SK-N-SH (cell line): ENCODE measurements around the gene CELF2. TPM values are rescaled to one million over a fixed set of nuclear protein-coding genes. Genes with fewer than 3 reads are reported as not detected.

Source experiments
- CTCF ChIA-PET: fragments of 300-600, 350-600 bp; formaldehyde crosslinking; extraction: SDS; loops from one replicate; lab custom pipeline; 2021; lab: Yijun Ruan, JAX
- POLR2A ChIA-PET: fragments of 350-600 bp; sonication (Branson Sonifier 250); formaldehyde crosslinking; extraction: SDS; loops from one replicate; lab custom pipeline; 2020; ENCODE audit warnings: antibody characterized with exemption, inconsistent platforms; lab: Yijun Ruan, JAX
- DNase-seq: peaks from one replicate; pipeline ENCODE4 v3.0.0; 2012
- H2AFZ ChIP-seq: fragments of 200-600 bp; sonication (generic); 2 replicates; pipeline ENCODE4 v1.8.1; 2016; ENCODE audit warnings: antibody characterized with exemption, mild to moderate bottlenecking, low read depth
- H3F3A ChIP-seq: fragments of 200-600 bp; sonication (generic); replicated peaks from 2 replicates; pipeline ENCODE3; 2016; ENCODE audit warnings: antibody characterized with exemption, mild to moderate bottlenecking; ENCODE audit not compliant: insufficient read depth
- H3K27ac ChIP-seq, 2 experiments: fragments of 200-500 bp in 1 of 2; fragments of 200-600 bp in 1 of 2; sonication (Bioruptor generic) in 1 of 2; sonication (generic), shearing (Covaris generic) in 1 of 2; 2 replicates each; pipeline versions ENCODE4 v1.5.1 to v1.6.1; 2014 to 2016; ENCODE audit warnings: low read depth in 2 of 2, inconsistent platforms in 1 of 2, low read length in 1 of 2, mild to moderate bottlenecking in 1 of 2, mixed read lengths in 1 of 2
- H3K27me3 ChIP-seq: fragments of 200-600 bp; sonication (generic), shearing (Covaris generic); 2 replicates; pipeline ENCODE4 v1.6.1; 2016; ENCODE audit warnings: mixed run types; ENCODE audit not compliant: insufficient read depth
- H3K36me3 ChIP-seq, 2 experiments: fragments of 200-500 bp in 1 of 2; fragments of 200-600 bp in 1 of 2; sonication (Bioruptor generic) in 1 of 2; sonication (generic) in 1 of 2; replicated peaks in 1 of 2; 2 replicates each; pipeline versions ENCODE3 to v1.5.1; 2014 to 2016; ENCODE audit warnings: low read length in 1 of 2, mild to moderate bottlenecking in 1 of 2; ENCODE audit not compliant: insufficient read depth in 2 of 2, control insufficient read depth in 1 of 2
- H3K4me1 ChIP-seq, 2 experiments: fragments of 200-500 bp in 1 of 2; fragments of 200-600 bp in 1 of 2; sonication (Bioruptor generic) in 1 of 2; sonication (generic), shearing (Covaris generic) in 1 of 2; 2 replicates each; pipeline versions ENCODE4 v1.5.1 to v1.6.1; 2014 to 2016; ENCODE audit warnings: low read depth in 1 of 2, low read length in 1 of 2, mixed run types in 1 of 2; ENCODE audit not compliant: insufficient read depth in 2 of 2, control insufficient read depth in 1 of 2
- H3K4me2 ChIP-seq: fragments of 200-600 bp; sonication (generic), shearing (Covaris generic); 2 replicates; pipeline ENCODE4 v1.6.1; 2017; ENCODE audit warnings: mixed run types
- H3K4me3 ChIP-seq, 2 experiments: fragments of 200-500 bp in 1 of 2; fragments of 200-600 bp in 1 of 2; sonication (Bioruptor generic) in 1 of 2; sonication (generic), shearing (Covaris generic) in 1 of 2; 2 replicates each; pipeline versions ENCODE4 v1.5.1 to v1.8.1; 2014 to 2016; ENCODE audit warnings: low read depth in 2 of 2, inconsistent platforms in 1 of 2, low read length in 1 of 2, mild to moderate bottlenecking in 1 of 2, mixed read lengths in 1 of 2, moderate library complexity in 1 of 2
- H3K79me2 ChIP-seq: fragments of 200-600 bp; sonication (generic); 2 replicates; pipeline ENCODE4 v1.8.1; 2017; ENCODE audit warnings: mild to moderate bottlenecking; ENCODE audit not compliant: insufficient read depth
- H3K9ac ChIP-seq: fragments of 200-600 bp; sonication (generic); 2 replicates; pipeline ENCODE4 v1.6.1; 2017; ENCODE audit warnings: mixed run types
- H3K9me2 ChIP-seq: fragments of 200-600 bp; sonication (generic); 2 replicates; pipeline ENCODE4 v1.6.1; 2017; ENCODE audit warnings: mixed run types
- H3K9me3 ChIP-seq: fragments of 200-600 bp; sonication (generic); 2 replicates; pipeline ENCODE4 v1.6.1; 2017; ENCODE audit warnings: mixed run types, mild to moderate bottlenecking, moderate library complexity
- H4K20me1 ChIP-seq: fragments of 200-600 bp; sonication (generic); 2 replicates; pipeline ENCODE4 v1.6.1; 2017; ENCODE audit warnings: mild to moderate bottlenecking, mixed run types; ENCODE audit not compliant: insufficient read depth
- CHD2 ChIP-seq: fragments of 150-350 bp; IDR thresholded peaks from 2 replicates; pipeline ENCODE4 v1.6.1; 2018; ENCODE audit warnings: low read length; ENCODE audit not compliant: partially characterized antibody
- EP300 ChIP-seq, 2 experiments: IDR thresholded peaks; 2 replicates each; pipeline versions ENCODE4 v1.4.0 to v1.6.1; 2012; ENCODE audit warnings: borderline replicate concordance in 1 of 2, low read depth in 1 of 2, low read length in 1 of 2
- FOSL2 ChIP-seq: IDR thresholded peaks from 2 replicates; pipeline ENCODE4 v1.4.0; 2012; ENCODE audit warnings: low read depth, mild to moderate bottlenecking, moderate library complexity, borderline replicate concordance
- FOXJ3 ChIP-seq: sonication (generic); formaldehyde crosslinking; IDR thresholded peaks from 2 replicates; pipeline ENCODE4 v1.5.1; 2020; ENCODE audit warnings: mild to moderate bottlenecking, missing genetic modification reagents
- GATA2 ChIP-seq: sonication (generic); formaldehyde crosslinking; IDR thresholded peaks from 2 replicates; pipeline ENCODE4 v1.5.0; 2020; ENCODE audit warnings: mild to moderate bottlenecking, missing genetic modification reagents
- JUND ChIP-seq: IDR thresholded peaks from 2 replicates; pipeline ENCODE4 v1.4.0; 2012
- MEF2A ChIP-seq: IDR thresholded peaks from 2 replicates; pipeline ENCODE4 v1.4.0; 2012; ENCODE audit warnings: low read depth, borderline replicate concordance
- MXI1 ChIP-seq: IDR thresholded peaks from 2 replicates; pipeline ENCODE4 v1.6.1; 2012; ENCODE audit warnings: mild to moderate bottlenecking, low read depth, low read length, improper control_type of control experiment
- RCOR1 ChIP-seq: fragments of 150-350 bp; IDR thresholded peaks from 2 replicates; pipeline ENCODE4 v1.6.1; 2017; ENCODE audit warnings: antibody characterized with exemption, low read length
- RFX5 ChIP-seq: IDR thresholded peaks from 2 replicates; pipeline ENCODE4 v1.6.1; 2012; ENCODE audit warnings: mild to moderate bottlenecking, improper control_type of control experiment, low read length
- RXRA ChIP-seq: IDR thresholded peaks from 2 replicates; pipeline ENCODE4 v1.4.0; 2012; ENCODE audit warnings: low read depth, mild to moderate bottlenecking, borderline replicate concordance
- TCF12 ChIP-seq: IDR thresholded peaks from 2 replicates; pipeline ENCODE4 v1.4.0; 2012
- WGBS: methylation state at CpG from one replicate; pipeline ENCODE4 v1.1.6; 2017; ENCODE audit warnings: low lambda C conversion rate; 5-methylcytosine and 5-hydroxymethylcytosine counted together
- polyA plus RNA-seq, 3 experiments: library from polyadenylated mRNA; depleted of rRNA; stranded (reverse); fragments of >200 nt; gene quantifications; 2 replicates each; pipeline ENCODE4 v1.2.3, GENCODE V29; 2012
- TF ChIP-seq, protein P1 (sequence below): IDR thresholded peaks from 2 replicates; pipeline ENCODE4 v1.4.0; 2012; ENCODE audit warnings: low read depth, borderline replicate concordance
- TF ChIP-seq, protein P2 (sequence below): IDR thresholded peaks from 2 replicates; pipeline ENCODE4 v1.6.1; 2012; ENCODE audit warnings: mild to moderate bottlenecking, low read depth, low read length, moderate library complexity

Gene CELF2
- polyA plus RNA-seq, 1 of the 3 experiments (the other 2 are of a cell fraction): 0.03 TPM

DNA sequence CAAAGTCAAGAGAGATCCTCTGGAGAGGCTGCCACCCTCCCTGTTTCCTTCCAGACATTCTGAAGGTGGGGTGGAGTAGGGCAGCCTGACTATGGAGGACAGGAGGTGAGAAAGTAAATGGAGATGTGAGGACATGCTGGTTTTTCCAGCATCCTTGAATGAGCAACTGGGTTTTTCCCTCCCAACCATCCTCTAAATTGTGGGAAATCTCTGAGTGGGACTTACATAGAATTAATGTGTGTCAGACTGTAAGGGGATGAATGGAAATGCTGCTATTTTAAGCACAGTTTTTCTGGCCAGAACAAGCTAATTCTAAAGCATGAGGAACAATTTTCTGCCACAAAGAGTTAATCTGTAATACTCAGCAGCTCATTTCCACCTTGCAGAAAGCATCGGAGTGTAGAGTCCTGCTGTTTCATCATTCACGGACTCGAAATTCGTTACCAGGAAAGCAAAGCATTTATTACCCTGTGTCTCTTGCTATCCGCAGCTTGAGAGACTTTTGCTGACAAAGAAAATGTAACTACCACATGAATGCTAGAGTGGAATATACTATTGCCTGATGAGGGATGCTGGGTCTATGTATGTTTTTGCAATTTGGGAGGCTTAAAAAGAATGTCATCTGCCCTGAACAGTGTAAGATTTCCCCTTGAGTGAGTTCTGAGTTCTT is 213.0 kb downstream of the CELF2 start:
- 25% methylated on average over 2 of the region's 5 CpGs for WGBS
- Histone ChIP-seq H3K27ac (no peak overlapping the region), H3K36me3 (no peaks in the 10 kb centered on the region), H4K20me1 (no peaks in the 10 kb centered on the region), H3F3A (no peaks in the 10 kb centered on the region), H3K79me2 (no peaks in the 10 kb centered on the region), H3K9me2 (no peaks in the 10 kb centered on the region)
- no peak for TF ChIP-seq FOSL2
- no peak for TF ChIP-seq FOXJ3 (CRISPR knock-in tag)
- TF ChIP-seq, protein P1, sequence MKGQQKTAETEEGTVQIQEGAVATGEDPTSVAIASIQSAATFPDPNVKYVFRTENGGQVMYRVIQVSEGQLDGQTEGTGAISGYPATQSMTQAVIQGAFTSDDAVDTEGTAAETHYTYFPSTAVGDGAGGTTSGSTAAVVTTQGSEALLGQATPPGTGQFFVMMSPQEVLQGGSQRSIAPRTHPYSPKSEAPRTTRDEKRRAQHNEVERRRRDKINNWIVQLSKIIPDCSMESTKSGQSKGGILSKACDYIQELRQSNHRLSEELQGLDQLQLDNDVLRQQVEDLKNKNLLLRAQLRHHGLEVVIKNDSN: no peak
- TF ChIP-seq RXRA: no peak
- TF ChIP-seq, protein P2, sequence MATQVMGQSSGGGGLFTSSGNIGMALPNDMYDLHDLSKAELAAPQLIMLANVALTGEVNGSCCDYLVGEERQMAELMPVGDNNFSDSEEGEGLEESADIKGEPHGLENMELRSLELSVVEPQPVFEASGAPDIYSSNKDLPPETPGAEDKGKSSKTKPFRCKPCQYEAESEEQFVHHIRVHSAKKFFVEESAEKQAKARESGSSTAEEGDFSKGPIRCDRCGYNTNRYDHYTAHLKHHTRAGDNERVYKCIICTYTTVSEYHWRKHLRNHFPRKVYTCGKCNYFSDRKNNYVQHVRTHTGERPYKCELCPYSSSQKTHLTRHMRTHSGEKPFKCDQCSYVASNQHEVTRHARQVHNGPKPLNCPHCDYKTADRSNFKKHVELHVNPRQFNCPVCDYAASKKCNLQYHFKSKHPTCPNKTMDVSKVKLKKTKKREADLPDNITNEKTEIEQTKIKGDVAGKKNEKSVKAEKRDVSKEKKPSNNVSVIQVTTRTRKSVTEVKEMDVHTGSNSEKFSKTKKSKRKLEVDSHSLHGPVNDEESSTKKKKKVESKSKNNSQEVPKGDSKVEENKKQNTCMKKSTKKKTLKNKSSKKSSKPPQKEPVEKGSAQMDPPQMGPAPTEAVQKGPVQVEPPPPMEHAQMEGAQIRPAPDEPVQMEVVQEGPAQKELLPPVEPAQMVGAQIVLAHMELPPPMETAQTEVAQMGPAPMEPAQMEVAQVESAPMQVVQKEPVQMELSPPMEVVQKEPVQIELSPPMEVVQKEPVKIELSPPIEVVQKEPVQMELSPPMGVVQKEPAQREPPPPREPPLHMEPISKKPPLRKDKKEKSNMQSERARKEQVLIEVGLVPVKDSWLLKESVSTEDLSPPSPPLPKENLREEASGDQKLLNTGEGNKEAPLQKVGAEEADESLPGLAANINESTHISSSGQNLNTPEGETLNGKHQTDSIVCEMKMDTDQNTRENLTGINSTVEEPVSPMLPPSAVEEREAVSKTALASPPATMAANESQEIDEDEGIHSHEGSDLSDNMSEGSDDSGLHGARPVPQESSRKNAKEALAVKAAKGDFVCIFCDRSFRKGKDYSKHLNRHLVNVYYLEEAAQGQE: no peak
- no peak for TF ChIP-seq GATA2 (CRISPR knock-in tag)
- TF ChIP-seq, all 33 proteins: peak for 0
- no peak for DNase-seq
- ChIA-PET POLR2A (no interaction called here), CTCF (interaction anchor here (1.1 kb wide), 1 partner anchor 37 kb away, joined by 3 read pairs; no protein-coding TSS in a partner anchor)
- H3K4me1 ChIP-seq: no peaks in the 10 kb centered on the region
- no peak overlapping the region for H3K4me2 ChIP-seq
- no peaks in the 10 kb centered on the region for H3K9me3 ChIP-seq
- no peak overlapping the region for H3K4me3 ChIP-seq
- no peaks in the 10 kb centered on the region for H3K27me3 ChIP-seq
- H2AFZ ChIP-seq: no peak overlapping the region
- H3K9ac ChIP-seq: no peak overlapping the region

DNA sequence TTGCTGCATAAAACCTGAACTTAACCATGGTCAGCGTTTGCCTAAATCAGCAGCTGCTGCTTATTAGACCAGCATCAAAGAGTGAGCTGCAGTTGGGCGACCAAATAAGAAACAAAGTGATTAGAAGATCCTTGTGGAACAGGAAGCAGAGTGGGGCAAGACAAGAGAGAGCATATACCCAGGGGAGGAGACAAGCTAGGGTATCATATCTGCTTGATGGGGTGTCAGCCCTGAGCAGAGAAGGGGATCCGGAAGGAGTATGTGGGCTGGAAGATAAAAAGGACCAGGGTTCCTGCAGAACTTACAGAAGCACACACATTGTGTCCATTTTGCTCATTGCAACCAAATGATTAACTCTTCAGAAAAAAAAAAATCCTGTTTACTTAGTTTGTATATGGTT is 213.6 kb downstream of the CELF2 start:
- Histone ChIP-seq H3K4me3 (no peak overlapping the region), H4K20me1 (no peaks in the 10 kb centered on the region), H3K27ac (no peak overlapping the region), H2AFZ (no peak overlapping the region), H3K27me3 (no peaks in the 10 kb centered on the region), H3K79me2 (no peaks in the 10 kb centered on the region), H3K9ac (no peak overlapping the region), H3K9me2 (no peaks in the 10 kb centered on the region), H3K4me1 (no peaks in the 10 kb centered on the region), H3K9me3 (no peaks in the 10 kb centered on the region), H3K36me3 (no peaks in the 10 kb centered on the region), H3K4me2 (no peak overlapping the region), H3F3A (no peaks in the 10 kb centered on the region)
- TF ChIP-seq GATA2 (CRISPR knock-in tag) (no peak), FOXJ3 (CRISPR knock-in tag) (no peak), TCF12 (no peak), RFX5 (no peak), RXRA (no peak), MEF2A (no peak), EP300 (IDR thresholded peaks at IDR 0.05; ENCODE audit: borderline replicate concordance in 1 of 2, low read depth in 1 of 2, low read length in 1 of 2) (no peak), CHD2 (no peak), RCOR1 (no peak), JUND (no peak), MXI1 (no peak)
- no peak for DNase-seq
- ChIA-PET POLR2A (interaction anchor here (0.6 kb wide), 1 partner anchor 1003 kb away, joined by 4 read pairs; no protein-coding TSS in a partner anchor), CTCF (interaction anchor here (1.1 kb wide), 1 partner anchor 36 kb away, joined by 3 read pairs; no protein-coding TSS in a partner anchor)
- 20% methylated on average over 3 of the region's 3 CpGs for WGBS
